Measurements from ENCODE around the gene HOXD3. TPM values are rescaled to one million over a fixed set of nuclear protein-coding genes. Genes with fewer than 3 reads are reported as not detected.

The HOXD3 gene
- total RNA-seq, 1 experiment from 2014 or later, result not detected

DNA sequence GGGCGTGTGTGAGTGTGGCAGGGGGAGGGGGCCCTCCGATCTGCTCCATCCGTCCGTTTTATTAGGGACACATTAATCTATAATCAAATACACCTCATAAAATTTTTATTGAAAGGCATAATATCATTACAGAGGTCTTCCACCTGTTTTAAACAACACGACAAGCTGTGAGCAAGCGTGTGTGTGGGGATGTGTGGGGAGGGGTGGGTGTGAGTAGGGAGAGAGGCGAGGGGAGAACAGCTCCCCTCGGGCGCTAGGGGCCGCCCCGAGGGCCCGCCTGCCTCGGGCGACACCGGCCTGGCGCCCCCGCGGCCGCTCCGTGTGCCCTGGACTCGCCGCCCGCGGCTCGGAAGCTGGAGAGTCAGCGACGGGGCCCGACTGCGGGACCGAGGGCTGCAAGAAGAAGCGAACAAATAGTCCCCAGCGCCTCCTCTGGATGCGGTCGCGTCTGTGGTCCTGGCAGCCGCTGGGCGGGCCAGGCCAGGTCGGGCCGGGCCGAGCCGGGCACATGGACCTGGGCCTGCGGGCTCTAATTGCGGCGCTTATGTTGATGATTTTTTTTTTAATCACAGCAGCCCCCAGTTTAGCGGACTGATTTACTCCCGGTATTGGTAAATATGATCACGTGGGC lies 34.9 kb upstream of the HOXD3 start:
- Mint-ChIP-seq H3K27ac (ENCODE audit: unreplicated experiment) (no peak overlapping the region), H3K36me3 (ENCODE audit: insufficient read depth, unreplicated experiment) (no peaks in the 10 kb centered on the region), H3K4me1 (ENCODE audit: low read depth, unreplicated experiment) (no peaks in the 10 kb centered on the region), H3K4me3 (ENCODE audit: low read depth, unreplicated experiment) (no peak overlapping the region), H3K27me3 (ENCODE audit: unreplicated experiment) (peaks cover 34% of the 10 kb centered on the region), H3K9me3 (ENCODE audit: low read depth, unreplicated experiment) (no peaks in the 10 kb centered on the region)
- no TSS peak for BruUV-seq (replicated peaks)
- intact Hi-C loops (cut with micrococcal nuclease; ENCODE audit: unreplicated experiment), result loop anchor here (10.0 kb wide), 1 partner anchor 1643 kb away; no protein-coding TSS in a partner anchor
- CTCF ChIA-PET, result no interaction called here
- TF ChIP-seq, protein P1, sequence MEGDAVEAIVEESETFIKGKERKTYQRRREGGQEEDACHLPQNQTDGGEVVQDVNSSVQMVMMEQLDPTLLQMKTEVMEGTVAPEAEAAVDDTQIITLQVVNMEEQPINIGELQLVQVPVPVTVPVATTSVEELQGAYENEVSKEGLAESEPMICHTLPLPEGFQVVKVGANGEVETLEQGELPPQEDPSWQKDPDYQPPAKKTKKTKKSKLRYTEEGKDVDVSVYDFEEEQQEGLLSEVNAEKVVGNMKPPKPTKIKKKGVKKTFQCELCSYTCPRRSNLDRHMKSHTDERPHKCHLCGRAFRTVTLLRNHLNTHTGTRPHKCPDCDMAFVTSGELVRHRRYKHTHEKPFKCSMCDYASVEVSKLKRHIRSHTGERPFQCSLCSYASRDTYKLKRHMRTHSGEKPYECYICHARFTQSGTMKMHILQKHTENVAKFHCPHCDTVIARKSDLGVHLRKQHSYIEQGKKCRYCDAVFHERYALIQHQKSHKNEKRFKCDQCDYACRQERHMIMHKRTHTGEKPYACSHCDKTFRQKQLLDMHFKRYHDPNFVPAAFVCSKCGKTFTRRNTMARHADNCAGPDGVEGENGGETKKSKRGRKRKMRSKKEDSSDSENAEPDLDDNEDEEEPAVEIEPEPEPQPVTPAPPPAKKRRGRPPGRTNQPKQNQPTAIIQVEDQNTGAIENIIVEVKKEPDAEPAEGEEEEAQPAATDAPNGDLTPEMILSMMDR (IDR thresholded peaks at IDR 0.05; ENCODE audit: unreplicated experiment), result no peak
- DNase-seq, result no peak

DNA sequence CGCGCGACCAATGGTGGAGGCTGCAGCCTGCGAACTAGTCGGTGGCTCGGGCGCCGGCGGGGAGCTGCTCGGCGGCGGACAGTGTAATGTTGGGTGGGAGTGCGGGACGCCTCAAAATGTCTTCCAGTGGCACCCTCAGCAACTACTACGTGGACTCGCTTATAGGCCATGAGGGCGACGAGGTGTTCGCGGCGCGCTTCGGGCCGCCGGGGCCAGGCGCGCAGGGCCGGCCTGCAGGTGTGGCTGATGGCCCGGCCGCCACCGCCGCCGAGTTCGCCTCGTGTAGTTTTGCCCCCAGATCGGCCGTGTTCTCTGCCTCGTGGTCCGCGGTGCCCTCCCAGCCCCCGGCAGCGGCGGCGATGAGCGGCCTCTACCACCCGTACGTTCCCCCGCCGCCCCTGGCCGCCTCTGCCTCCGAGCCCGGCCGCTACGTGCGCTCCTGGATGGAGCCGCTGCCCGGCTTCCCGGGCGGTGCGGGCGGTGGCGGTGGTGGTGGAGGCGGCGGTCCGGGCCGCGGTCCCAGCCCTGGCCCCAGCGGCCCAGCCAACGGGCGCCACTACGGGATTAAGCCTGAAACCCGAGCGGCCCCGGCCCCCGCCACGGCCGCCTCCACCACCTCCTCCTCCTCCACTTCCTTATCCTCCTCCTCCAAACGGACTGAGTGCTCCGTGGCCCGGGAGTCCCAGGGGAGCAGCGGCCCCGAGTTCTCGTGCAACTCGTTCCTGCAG lies 34.3 kb upstream of the HOXD3 start, which contains the start of gene HOXD9:
Gene HOXD9, plus strand, starts transcription at position 37 of the 728 bp plus-strand sequence. Its CDS starts 50 bp downstream, at position 87.
- H3K27me3 Mint-ChIP-seq (ENCODE audit: unreplicated experiment), result peaks cover 27% of the 10 kb centered on the region

DNA sequence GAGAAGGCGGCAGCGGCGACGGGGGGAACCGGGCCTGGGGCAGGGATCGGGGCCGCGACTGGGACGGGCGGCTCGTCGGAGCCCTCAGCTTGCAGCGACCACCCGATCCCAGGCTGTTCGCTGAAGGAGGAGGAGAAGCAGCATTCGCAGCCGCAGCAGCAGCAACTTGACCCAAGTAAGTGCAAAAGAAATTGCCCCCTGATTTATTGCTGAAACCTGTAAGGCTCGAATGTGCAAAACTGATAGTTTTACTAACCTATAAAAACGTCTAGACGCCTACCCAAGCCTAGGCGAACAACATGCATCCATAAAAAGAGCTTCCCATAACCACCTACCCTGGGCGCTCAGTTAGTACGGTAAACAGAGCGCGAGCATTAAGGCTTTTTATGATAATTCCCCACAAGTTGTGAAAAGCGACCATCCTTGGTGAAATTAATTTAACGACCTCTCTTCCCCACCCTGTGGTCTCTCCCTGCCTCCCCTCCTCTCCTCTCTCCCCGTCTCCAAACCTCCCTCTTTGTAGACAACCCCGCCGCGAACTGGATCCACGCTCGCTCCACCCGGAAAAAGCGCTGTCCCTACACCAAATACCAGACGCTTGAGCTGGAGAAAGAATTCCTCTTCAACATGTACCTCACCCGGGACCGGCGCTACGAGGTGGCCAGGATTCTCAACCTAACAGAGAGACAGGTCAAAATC lies 33.5 kb upstream of the HOXD3 start:
- Mint-ChIP-seq H3K4me1 (ENCODE audit: low read depth, unreplicated experiment) (no peaks in the 10 kb centered on the region), H3K36me3 (ENCODE audit: insufficient read depth, unreplicated experiment) (no peaks in the 10 kb centered on the region), H3K27me3 (ENCODE audit: unreplicated experiment) (peaks cover 20% of the 10 kb centered on the region), H3K4me3 (ENCODE audit: low read depth, unreplicated experiment) (no peak overlapping the region), H3K9me3 (ENCODE audit: low read depth, unreplicated experiment) (no peaks in the 10 kb centered on the region), H3K27ac (ENCODE audit: unreplicated experiment) (no peak overlapping the region)
- no peak for DNase-seq
- CTCF ChIA-PET, result no interaction called here
- TF ChIP-seq, protein P1 (IDR thresholded peaks at IDR 0.05; ENCODE audit: unreplicated experiment), result no peak
- intact Hi-C loops (cut with micrococcal nuclease; ENCODE audit: unreplicated experiment), result loop anchor here (10.0 kb wide), 1 partner anchor 1641 kb away; no protein-coding TSS in a partner anchor
- BruUV-seq (replicated peaks), result no TSS peak

More for the DNA sequence above, 34.3 kb upstream of the HOXD3 start, which contains the start of gene HOXD9:
- CTCF ChIA-PET, result no interaction called here
- H3K36me3 Mint-ChIP-seq (ENCODE audit: insufficient read depth, unreplicated experiment), result no peaks in the 10 kb centered on the region
- intact Hi-C loops (cut with micrococcal nuclease; ENCODE audit: unreplicated experiment), result loop anchor here (10.0 kb wide), 1 partner anchor 1642 kb away; no protein-coding TSS in a partner anchor
- TF ChIP-seq, protein P1 (IDR thresholded peaks at IDR 0.05; ENCODE audit: unreplicated experiment), result no peak
- BruUV-seq (replicated peaks), result no TSS peak
- no peak within 1 kb of the TSS for H3K27ac Mint-ChIP-seq (ENCODE audit: unreplicated experiment)
- H3K4me1 Mint-ChIP-seq (ENCODE audit: low read depth, unreplicated experiment), result no peaks in the 10 kb centered on the region
- no peak within 1 kb of the TSS for H3K4me3 Mint-ChIP-seq (ENCODE audit: low read depth, unreplicated experiment)
- no peaks in the 10 kb centered on the region for H3K9me3 Mint-ChIP-seq (ENCODE audit: low read depth, unreplicated experiment)
- DNase-seq, result no peak

DNA sequence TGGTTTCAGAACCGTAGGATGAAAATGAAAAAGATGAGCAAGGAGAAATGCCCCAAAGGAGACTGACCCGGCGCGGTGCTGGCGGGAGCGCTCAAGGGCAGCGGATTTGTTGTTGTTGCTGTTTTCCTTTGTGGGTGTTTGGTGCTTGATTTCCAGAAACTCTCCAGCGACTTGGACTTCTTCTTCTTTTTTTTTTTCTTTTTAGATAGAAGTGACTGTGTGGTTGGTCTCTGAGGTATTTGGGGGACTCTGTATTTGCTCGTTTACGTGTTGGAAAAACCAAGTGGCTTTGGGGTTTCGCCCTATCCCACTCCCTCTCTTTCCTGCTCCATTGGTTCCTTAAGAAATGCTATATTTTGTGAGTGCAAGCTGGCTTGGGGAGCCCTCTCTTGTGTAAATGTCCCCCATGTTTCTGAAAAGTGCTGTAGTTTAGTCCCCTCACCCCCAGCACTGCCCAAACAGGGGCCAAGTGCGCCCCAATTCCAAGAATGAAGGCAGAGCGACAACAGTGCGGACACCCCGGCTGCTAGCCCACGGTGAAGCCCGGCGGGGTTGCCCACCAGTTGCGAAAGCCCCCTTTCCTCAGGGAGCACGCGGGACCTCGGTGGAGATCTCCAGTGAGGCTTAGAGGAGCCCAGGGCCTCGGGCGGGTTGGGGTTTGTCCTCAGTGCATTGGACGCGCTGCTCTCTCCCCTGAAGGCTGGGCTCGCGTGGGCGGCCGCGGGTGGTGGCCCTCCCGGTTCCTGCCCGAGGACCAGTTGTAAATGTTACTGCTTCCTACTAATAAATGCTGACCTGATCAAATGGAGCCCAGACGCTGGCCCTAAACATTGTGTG lies 32.8 kb upstream of the HOXD3 start:
- no peaks in the 10 kb centered on the region for H3K9me3 Mint-ChIP-seq (ENCODE audit: low read depth, unreplicated experiment)
- CTCF ChIA-PET, result no interaction called here
- intact Hi-C loops (cut with micrococcal nuclease; ENCODE audit: unreplicated experiment), result loop anchor here (10.0 kb wide), 1 partner anchor 1640 kb away; no protein-coding TSS in a partner anchor
- peaks cover 12% of the 10 kb centered on the region for H3K27me3 Mint-ChIP-seq (ENCODE audit: unreplicated experiment)
- BruUV-seq (replicated peaks), result no TSS peak
- H3K4me1 Mint-ChIP-seq (ENCODE audit: low read depth, unreplicated experiment), result no peaks in the 10 kb centered on the region
- H3K36me3 Mint-ChIP-seq (ENCODE audit: insufficient read depth, unreplicated experiment), result no peaks in the 10 kb centered on the region
- H3K27ac Mint-ChIP-seq (ENCODE audit: unreplicated experiment), result no peak overlapping the region
- no peak overlapping the region for H3K4me3 Mint-ChIP-seq (ENCODE audit: low read depth, unreplicated experiment)
- TF ChIP-seq, protein P1 (IDR thresholded peaks at IDR 0.05; ENCODE audit: unreplicated experiment), result no peak
- DNase-seq, result no peak

All from Calu3 (cell line).